ENCODE results near the gene PPP1R18. TPM values are rescaled to one million over a fixed set of nuclear protein-coding genes. Genes with fewer than 3 reads are reported as not detected.
A peak's percentile ranks its signal among the peaks of the same experiment; 100 is the strongest.

PPP1R18 gene
- total and polyA plus RNA-seq, 8 donors, result 9.0 to 40.3 (median 19.2) TPM

GRCh38 chr6:30655743-30656094 is 30.7 kb downstream of the PPP1R18 start:
- H3K4me1 ChIP-seq, result no peaks in the 10 kb centered on the region
- WGBS, 5 donors, result 76 to 96% (median 93%) methylated on average over 3 of the region's 3 CpGs
- no peak overlapping the region for H3K4me3 ChIP-seq
- DNase-seq, result no peak
- no peak overlapping the region for H3K27ac ChIP-seq
- peaks cover 87 to 100% (median 100%) of the 10 kb centered on the region in 4 donors for H3K36me3 ChIP-seq
- H3K27me3 ChIP-seq, result no peaks in the 10 kb centered on the region
- intact Hi-C loops (cut with DNase I; ENCODE audit: low total_unique reads), result no loop called here
- no peak for TF ChIP-seq CTCF (IDR thresholded peaks at IDR 0.05)
- no peak for TF ChIP-seq EP300 (IDR thresholded peaks at IDR 0.05)
- no peak for TF ChIP-seq POLR2AphosphoS5 (IDR thresholded peaks at IDR 0.05)
- TF ChIP-seq POLR2A (IDR thresholded peaks at IDR 0.05), result no peak
- no peaks in the 10 kb centered on the region for H3K9me3 ChIP-seq

- intact Hi-C loops (cut with DNase I; ENCODE audit: low total_unique reads), result no loop called here
- H3K27ac ChIP-seq, result no peak overlapping the region
- DNase-seq, result no peak
- no peaks in the 10 kb centered on the region for H3K27me3 ChIP-seq
- WGBS, 5 donors, result 88 to 90% (median 89%) methylated on average over 19 of the region's 19 CpGs
- no peaks in the 10 kb centered on the region for H3K9me3 ChIP-seq
- H3K4me1 ChIP-seq, result no peaks in the 10 kb centered on the region
- peaks cover 87 to 100% (median 97%) of the 10 kb centered on the region in 4 donors for H3K36me3 ChIP-seq
- TF ChIP-seq CTCF (IDR thresholded peaks at IDR 0.05), result no peak
- H3K4me3 ChIP-seq, result no peak overlapping the region
Measured at GRCh38 chr6:30654798-30655742, 31.4 kb downstream of the PPP1R18 start.

GRCh38 chr6:30651143-30651542 is 35.3 kb downstream of the PPP1R18 start:
- 90 to 95% (median 93%) methylated on average over 12 of the region's 12 CpGs for WGBS, 5 donors
- Histone ChIP-seq H3K4me3 (no peak overlapping the region), H3K4me1 (peaks cover 10 to 24% (median 21%) of the 10 kb centered on the region in 4 donors), H3K36me3 (peaks cover 50 to 65% (median 65%) of the 10 kb centered on the region in 4 donors), H3K27ac (no peak overlapping the region), H3K27me3 (no peaks in the 10 kb centered on the region), H3K9me3 (no peaks in the 10 kb centered on the region)
- intact Hi-C loops (cut with DNase I; ENCODE audit: low total_unique reads), result no loop called here
- no peak for DNase-seq
- no peak for TF ChIP-seq POLR2AphosphoS5 (IDR thresholded peaks at IDR 0.05)
- no peak for TF ChIP-seq POLR2A (IDR thresholded peaks at IDR 0.05)
- no peak for TF ChIP-seq CTCF (IDR thresholded peaks at IDR 0.05)
- no peak for TF ChIP-seq EP300 (IDR thresholded peaks at IDR 0.05)

GRCh38 chr6:30647242-30648116 is 39.0 kb downstream of the PPP1R18 start:
- H3K9me3 ChIP-seq, result no peaks in the 10 kb centered on the region
- 0 to 1% (median 0%) methylated on average over 11 to 78 of the region's 78 CpGs for whole genome bisulfite sequencing, 5 donors

More at GRCh38 chr6:30647242-30648116, 39.0 kb downstream of the PPP1R18 start:
- TF ChIP-seq POLR2AphosphoS5 (IDR thresholded peaks at IDR 0.05) (peak in 2 of 3 donors; percentile 32), EP300 (IDR thresholded peaks at IDR 0.05) (no peak)
- intact Hi-C loops (cut with DNase I; ENCODE audit: low total_unique reads), result no loop called here
- H3K4me3 ChIP-seq, result peak overlapping the region; percentile 71 to 96 (median 92)
- H3K27me3 ChIP-seq, result no peaks in the 10 kb centered on the region
- peak; percentile 80 to 90 for DNase-seq
- peaks cover 11 to 30% (median 26%) of the 10 kb centered on the region in 4 donors for H3K4me1 ChIP-seq
- H3K36me3 ChIP-seq, result peaks cover 14 to 63% (median 60%) of the 10 kb centered on the region in 4 donors
- H3K27ac ChIP-seq, result peak overlapping the region; percentile 92 to 98 (median 97)

All from stomach (tissue), 9 donors.